GM18909 (cell line): ENCODE measurements around the gene SHISA9.

Experiments
- ATAC-seq: cut with Tn5 transposase; IDR thresholded peaks from one replicate; pipeline ENCODE4 v1.9.1; 2021; ENCODE audit warnings: mild to moderate bottlenecking; ENCODE audit not compliant: unreplicated experiment, poor library complexity

Gene SHISA9

DNA sequence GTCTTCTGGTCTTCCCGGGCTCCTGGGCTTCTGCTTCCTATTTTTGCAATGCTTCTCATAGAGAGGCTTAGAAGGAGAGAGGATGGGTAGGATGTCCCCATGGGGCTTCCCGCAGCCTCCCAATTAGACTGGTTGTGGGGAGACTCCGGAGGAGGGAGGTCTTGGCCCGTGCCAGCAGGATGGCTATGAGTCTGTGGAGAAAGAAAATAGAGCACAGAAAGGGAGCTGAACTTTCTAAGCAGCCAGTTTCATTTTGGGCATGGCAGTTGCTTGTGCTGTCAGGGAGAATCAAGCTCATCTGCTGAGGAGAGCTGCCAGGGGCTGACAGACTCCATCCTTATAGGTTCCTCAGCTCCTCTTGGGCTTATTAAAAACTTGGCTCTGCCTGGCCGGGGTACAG lies 204.0 kb downstream of the SHISA9 start:
- ATAC-seq = no peak

DNA sequence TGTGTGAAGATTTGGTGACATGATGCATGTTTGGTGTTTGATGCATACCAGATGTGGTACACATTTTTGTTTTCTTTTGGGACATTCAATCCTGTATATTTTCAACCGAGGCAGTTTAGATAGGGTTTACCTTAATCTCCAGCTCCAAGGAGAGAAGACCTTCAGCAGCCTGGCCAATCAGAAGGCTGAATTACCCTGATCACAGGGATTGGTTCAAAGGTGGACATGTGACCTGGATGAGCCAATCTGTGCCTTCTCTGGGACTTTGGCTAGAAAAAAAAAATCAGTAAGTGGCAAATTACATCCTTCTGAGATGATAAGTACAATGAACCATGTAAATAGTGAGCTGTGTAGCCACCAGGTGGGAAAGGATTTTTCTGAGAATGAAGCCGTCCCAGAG lies 205.1 kb downstream of the SHISA9 start:
- ATAC-seq = no peak

DNA sequence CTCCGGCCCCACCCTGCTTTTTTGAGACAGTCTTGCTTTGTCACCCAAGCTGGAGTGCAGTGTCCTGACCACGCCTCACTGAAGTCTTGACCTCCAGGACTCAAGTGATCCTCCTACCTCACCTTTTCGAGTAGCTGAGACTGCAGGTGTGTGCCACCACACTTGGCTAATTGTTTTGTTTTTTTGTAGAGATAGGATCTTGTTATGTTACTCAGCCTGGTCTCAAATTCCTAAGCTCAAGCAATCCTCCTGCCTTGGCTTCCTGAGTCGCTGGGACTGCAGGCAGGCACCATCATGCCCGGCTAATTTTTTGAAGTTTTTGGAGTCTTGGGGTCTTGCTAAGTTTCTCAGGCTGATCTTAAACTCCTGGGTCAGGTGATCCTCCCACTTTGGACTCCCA lies 206.7 kb downstream of the SHISA9 start:
- no peak for ATAC-seq

DNA sequence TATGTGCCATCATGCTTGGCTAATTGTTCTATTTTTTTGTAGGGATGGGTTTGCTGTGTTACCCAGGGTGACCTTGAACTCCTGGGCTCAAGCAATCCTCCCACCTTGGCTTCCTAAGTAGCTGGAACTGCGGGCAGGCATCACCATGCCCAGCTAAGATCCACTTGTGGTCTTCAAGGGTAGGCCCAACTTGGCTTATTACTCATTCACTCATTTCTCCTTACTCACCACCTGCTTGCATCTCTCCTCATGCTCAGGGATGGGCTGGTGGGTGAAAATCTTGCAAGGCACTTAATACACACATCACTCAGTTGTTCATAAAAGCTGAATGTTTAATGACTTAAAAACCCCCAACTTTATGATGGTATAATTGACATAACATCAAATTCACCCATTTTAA lies 207.8 kb downstream of the SHISA9 start:
- ATAC-seq = no peak

DNA sequence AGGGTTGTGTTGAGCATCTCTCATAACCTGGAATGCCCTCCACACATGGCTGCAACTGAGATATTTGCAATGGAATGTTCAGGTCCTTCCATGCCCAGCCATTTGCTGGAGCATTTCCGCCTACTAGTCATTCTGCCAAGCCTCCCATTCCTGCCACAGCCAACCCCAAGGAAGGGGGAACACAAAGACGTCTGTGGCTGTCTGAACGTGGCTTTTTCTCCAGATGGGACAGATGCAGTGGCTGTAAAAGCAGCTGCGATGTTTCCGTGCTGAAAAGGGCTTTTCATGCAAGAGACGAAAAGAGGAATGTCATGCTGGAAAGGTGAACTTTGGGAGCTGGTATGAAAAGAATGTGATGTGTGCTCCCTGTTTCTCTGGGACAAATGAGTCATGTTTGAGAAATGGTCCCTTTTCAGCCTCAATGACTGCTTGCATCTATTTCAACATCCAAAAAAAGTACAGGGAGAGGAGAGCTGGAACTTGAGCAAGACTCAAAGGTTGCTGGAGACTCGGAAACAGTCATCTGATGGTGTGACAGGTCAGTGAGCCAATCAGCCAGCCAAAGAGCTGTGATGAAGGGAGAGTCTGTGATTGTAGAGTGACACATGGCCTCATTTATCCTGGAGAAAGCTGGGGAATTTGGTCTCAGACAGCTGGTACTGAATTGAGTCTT lies 208.9 kb downstream of the SHISA9 start:
- no peak for ATAC-seq

DNA sequence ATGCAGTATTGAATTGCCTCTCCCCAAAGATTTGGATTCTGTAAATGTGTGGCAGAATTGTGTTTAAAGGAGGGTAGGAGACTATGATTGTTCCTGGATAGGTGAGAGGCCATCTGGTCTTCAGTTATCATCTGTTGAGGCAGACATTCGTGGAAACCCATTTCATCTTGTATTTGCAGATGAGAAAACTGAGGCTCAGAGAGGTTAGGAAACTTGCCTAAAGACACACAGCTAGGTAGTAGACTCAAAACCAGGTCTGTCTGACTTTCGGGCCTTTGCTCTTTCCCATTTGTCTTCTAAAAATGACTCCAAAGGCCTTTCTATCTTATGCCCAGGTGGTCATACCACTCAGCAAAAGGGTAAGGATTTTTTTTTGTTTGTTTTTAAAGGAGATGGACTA lies 210.3 kb downstream of the SHISA9 start:
- ATAC-seq = no peak

DNA sequence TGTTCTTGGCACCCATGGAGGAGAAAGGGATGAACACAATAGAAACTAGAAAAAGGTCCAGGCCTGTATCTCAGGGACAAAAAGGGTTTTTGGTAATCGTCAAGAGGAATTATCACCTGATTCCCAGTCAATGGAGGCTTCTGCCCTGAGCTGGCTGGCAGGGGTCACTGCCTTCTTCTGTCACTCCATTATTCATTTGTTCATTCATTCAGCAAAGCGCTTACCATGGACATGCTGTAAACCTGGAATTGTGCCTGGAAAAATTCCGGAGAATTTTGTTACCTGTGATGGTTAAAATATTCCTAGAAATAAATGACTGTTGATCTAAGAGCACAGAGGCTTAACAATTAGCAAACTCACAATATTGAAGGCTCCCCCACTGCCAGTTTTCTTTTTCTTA lies 212.3 kb downstream of the SHISA9 start:
- no peak for ATAC-seq

DNA sequence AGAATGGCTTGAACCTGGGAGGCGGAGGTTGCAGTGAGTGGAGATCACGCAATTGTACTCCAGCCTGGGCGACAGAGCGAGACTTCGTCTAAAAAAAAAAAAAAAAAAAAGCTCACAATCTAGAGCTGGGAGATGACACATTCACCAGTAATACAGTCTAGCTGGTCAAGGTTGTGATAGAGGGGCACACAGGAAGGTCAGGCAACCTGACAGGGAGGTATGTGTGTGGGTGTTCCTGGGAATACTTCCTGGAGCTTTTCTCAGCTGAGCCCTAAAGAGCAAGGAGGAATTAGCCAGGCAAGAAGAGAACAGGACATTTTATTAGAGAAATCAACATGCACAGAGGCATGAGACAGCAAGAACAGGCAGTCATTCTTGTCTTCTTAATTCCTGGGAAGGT lies 216.7 kb downstream of the SHISA9 start:
- ATAC-seq = no peak

DNA sequence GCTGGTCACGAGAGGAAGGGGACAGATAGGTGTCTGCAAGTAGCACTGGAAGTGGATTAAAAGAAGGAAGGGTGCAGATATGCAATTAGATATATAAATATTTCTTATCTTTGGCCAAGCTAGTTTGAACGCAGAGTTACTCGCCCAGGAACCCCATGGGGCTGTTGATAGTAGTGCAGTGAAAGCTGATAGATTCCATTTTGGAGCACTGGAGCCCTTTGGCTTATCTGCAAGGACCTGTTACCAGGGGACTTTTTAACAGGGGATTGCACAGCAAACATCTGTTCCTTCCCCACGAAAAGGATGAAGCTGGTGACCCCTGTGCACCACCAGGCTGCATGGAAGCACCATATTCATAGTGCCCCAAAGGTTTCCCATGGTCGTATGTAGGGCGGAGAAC lies 218.7 kb downstream of the SHISA9 start:
- no peak for ATAC-seq

DNA sequence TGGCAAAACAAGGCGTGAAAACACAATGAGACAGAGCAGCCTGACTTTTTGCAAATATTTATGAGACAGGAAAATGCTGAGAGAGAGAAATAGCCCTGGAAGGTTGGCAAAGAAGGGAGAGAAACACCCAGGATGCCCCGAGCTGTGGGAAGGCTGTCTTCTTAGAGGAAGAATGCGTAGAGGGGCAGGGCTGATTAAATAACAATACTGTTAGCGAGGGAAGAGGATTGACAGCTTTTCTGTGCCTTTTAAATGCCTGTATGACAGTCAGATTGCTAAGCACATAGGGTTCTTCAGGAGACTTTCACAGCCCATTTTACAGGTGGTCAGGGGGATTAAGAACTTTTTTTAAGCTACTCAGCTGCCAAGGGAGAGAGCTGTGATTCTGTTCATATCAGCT lies 219.2 kb downstream of the SHISA9 start:
- no peak for ATAC-seq

DNA sequence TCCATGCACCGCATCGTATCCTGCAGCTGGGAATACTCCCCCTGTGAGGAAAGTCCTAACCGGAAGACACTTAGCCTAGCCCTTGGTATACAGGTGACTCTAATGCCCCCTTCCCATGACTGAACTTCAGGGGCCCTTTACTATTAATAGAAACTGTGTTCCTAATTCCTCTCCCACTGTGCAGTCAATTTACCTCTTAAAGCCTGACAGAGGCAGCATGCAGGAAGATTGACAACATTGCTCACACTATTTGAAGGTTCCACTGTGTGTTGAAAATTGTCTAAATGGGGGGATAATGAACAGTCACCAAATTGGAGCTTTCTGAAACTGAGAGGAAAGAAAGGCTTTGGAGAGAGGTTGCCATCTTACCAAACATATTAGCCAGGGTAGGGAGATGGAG lies 222.6 kb downstream of the SHISA9 start:
- ATAC-seq = no peak

DNA sequence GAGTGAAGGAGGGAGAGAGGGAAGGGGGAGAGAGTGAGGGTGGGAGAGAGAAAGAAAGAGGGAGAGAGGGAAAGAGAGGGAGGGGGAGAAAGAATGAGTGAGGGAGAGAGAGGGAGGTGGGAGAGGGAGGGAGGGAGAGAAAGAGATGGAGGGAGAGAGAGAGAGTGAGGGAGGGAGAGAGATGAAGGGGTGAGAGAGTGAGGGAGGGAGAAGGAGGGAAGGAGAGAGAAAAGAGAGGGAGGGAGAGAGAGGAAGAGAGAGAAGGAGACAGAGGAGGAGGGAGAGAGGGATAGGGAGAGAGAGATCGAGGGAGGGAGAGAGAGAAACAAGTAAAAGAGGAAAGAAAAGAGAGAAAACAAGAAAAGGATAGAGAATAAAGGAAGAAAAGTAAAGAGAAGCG lies 225.7 kb downstream of the SHISA9 start:
- ATAC-seq = no peak

DNA sequence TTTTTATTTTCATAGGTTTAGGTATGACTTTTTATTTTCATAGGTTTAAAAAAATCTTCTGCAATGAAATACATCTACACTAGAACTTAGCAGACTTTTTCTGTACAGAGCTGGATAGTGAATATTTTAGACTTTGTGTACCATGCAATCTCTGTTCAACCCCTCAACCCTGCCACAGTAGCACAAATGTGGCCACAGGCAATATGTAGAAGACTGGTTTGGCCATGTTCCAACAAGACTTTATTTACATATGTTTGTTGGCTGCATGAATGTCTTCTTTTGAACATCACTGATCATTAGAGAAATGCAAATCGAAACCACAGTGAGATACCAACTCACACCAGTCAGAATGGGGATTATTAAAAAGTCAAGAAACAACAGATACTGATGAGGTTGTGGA lies 229.2 kb downstream of the SHISA9 start:
- ATAC-seq = no peak

DNA sequence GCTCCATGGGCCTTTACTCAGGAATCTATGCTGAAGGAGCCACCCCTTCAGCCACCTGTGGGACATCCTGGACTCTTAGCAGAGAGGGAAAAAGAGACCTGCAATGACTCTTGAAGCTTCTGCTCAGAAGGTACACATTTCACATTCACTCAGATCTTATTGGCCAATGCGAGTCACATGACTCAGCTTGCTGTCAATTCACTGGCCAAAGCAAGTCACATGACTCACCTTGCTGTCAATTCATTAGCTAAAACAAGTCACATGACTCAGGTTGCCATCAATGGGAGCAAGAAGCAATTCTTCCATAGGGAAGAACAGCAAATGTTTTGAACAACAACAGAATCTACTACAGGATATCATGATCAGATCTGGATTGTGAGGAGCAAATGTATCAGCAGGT lies 233.4 kb downstream of the SHISA9 start:
- ATAC-seq = no peak

DNA sequence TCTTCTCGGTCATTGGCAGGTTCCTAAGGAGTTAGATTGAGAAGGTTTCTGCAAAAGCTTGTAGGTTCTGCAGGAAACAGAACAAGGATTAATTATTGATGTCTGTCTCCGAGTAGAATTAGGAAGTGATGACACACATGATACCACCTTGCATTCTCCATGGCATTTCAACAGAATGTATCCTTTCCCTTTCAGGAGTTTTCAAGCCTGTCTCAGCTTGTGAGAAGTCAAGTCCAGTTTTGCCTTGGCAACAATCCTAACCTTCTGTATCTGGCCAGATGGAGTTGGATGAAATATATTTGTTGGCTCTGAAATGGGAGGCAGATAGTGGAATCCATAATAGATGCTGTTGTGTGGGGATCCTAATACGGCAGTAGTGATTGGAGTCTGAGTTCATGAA lies 235.5 kb downstream of the SHISA9 start:
- no peak for ATAC-seq

DNA sequence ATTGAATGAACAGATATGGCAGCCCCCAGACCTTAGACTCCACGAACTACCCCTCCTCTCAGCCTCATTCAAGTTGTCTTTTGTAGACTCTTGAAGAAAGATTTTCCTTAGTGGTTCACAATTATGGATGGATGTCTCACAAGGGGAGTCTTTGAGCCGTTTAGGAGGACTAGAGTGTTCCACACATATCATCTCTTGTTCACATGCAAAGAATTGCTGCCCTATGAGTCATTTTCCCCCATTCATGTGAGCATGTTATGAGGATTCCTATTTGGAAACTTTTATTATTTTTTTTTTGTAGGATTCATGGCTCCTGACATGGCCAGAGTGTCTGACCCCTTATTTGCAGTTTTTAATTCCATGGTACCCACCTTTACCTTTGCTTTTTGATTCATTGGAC lies 237.1 kb downstream of the SHISA9 start:
- ATAC-seq = no peak

DNA sequence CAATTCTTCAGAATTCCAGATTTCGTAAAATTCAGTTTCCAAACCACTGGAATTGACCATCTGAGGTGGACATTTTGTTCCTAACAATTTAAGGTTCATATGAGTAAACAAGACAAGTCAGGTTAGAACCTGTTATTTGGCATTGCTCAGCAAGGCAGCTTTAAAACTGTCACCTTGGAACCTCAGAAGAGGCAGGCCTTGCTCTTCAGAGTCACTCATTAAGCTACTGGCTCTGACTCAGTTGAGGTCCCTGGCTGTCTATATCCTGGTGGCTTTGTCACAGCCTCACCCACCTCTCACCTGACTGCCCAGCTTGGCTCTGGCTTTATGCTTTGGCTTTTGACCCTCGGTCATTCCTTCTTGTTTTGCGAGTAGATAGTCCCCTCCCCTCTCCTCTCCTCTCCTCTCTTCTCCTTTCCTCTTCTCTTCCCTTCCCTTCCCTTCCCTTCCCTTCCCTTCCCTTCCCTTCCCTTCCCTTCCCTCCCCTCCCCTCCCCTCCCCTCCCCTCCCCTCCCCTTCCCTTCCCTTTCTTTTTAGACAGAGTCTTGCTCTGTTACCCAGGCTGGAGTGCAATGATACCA lies 238.4 kb downstream of the SHISA9 start:
- ATAC-seq = no peak

DNA sequence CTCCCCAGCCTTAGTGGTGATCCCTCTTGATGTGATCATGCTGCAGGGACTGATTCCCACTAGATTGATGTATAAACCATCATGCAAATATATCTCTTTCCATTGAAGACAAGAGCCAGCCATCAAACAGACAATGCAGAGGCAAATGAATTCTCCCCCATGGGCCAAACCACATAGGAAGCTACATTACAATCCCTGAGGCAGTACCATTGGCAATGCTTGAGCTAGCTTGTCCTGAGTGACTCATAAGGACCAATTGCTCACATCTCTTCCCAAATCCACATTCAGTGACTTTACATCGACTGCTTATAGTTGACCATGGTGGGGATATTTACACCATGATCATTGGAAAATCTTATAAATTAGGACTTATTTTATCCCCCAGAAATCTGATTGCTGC lies 242.2 kb downstream of the SHISA9 start:
- no peak for ATAC-seq

DNA sequence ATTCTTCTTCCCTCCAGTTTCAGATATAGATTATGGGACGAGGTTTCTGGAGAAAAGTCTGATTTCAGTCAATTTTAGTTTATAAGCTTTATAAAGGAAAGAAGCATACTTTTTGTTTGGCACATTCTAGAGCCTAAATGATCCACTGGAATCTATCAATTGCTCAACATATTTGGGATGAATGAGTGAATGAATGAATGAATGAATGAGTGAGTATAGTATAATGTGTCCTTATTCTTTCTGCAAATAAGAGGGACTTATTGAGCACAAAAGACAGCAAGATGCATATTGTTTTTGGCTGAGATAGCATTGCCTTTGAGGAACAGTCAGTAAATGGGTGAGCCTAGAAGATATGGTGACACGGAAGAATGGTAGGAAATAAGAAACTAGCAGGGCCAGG lies 245.4 kb downstream of the SHISA9 start:
- no peak for ATAC-seq

DNA sequence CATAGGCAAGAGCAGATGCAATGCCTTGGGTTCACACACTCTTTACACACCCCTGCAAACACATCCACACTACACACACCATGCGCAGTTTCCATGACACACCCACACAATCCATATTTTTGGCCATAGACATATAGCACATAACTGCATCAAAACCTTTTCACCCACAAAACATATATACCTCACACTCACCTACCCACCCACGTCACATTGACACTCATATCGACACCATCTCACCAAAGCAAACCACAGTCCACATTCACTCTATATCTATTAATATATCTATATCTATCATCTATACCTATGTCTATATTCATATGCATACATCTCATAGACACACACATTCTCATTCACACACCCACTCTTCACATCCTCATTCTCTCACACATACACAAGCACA lies 246.9 kb downstream of the SHISA9 start:
- ATAC-seq = no peak

DNA sequence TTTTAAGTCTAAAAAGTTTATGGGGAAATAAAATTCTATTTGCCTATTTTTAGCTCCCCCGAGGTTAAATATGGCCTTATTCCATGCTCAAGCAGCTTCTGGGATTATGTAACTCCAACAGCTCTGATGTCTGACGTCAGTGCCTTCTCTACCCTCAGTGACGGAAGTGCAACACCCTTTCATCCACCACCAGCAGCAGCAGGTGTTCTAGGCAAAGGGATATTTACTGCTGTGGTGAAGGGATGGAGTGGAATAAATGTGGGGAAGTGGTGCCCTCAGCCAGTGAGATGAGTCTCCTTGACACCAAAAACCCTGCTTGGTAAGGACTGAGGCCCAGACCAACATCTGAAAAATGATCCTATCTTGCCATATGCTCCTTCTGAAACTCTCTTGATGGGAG lies 247.4 kb downstream of the SHISA9 start:
- ATAC-seq = no peak

DNA sequence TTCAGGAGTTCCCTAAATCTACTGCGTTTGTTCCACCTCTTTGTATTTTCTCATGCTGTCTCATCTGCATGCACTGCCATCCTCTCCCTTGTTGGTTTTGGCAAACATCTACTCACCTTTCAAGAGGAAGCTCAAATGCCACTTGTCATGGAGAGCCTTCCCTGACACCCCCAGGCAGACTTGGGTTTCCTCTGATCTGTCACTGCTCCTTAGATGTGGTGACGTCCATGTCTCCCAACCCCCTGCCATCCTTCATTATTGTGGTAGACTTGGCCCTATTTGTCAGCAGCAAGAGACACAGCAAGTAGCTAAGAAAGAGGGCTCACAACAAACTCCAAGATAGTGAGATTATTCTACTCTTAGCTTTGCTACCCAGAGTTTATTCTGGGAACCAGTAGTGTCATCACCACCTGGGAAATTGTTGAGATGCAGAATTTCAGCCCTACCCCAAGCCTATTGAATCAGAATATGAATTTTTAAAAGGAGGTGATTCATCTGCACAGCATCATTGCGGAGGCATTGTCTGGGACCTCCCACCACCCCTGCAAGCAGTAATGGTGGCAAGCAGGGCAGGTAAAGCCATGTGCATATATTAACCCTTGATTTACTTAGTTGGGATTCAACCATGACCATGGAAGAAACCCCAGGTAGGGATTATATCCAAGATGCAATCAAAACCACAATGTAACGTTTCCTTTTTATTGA lies 248.9 kb downstream of the SHISA9 start:
- ATAC-seq = no peak
